Neural cell (in vitro differentiated cells): Measurements from ENCODE around the gene ANP32D. TPM values are rescaled to one million over a fixed set of nuclear protein-coding genes. Genes with fewer than 3 reads are reported as not detected.
"Not testable (repeated sequence)": the region's sequence is repeated elsewhere in the genome, so short reads cannot be mapped to it uniquely, and the experiment has no call there.

Experiments used
- H2AFZ ChIP-seq: fragments of 200-600, 300-800 bp; sonication (generic), shearing (Covaris generic); 2 replicates; pipeline ENCODE4 v1.6.0; 2014; ENCODE audit warnings: low read depth, mild to moderate bottlenecking, antibody characterized with exemption, low read length, moderate library complexity
- H3F3A ChIP-seq: fragments of 200-600 bp; shearing (Covaris generic); 2 replicates; pipeline ENCODE4 v1.6.1; 2016; ENCODE audit warnings: mild to moderate bottlenecking, moderate library complexity, mixed read lengths, antibody characterized with exemption, low read length; ENCODE audit not compliant: insufficient read depth, poor library complexity, severe bottlenecking
- H3K27ac ChIP-seq: fragments of 200-600, 300-800 bp; sonication (generic), shearing (Covaris generic); 2 replicates; pipeline ENCODE4 v1.5.1; 2014; ENCODE audit warnings: mild to moderate bottlenecking, low read length, moderate library complexity
- H3K27me3 ChIP-seq: fragments of 300-800, 200-600 bp; sonication (generic), shearing (Covaris generic); 2 replicates; pipeline ENCODE4 v1.6.0; 2014; ENCODE audit warnings: mild to moderate bottlenecking, low read depth, low read length, moderate library complexity; ENCODE audit not compliant: insufficient read depth
- H3K36me3 ChIP-seq: fragments of 300-800, 200-600 bp; sonication (generic), shearing (Covaris generic); 2 replicates; pipeline ENCODE4 v1.5.1; 2014; ENCODE audit warnings: mild to moderate bottlenecking, antibody characterized with exemption, low read length, moderate library complexity; ENCODE audit not compliant: insufficient read depth
- H3K4me2 ChIP-seq: fragments of 300-800, 200-600 bp; sonication (generic), shearing (Covaris generic); 2 replicates; pipeline ENCODE4 v1.6.0; 2014; ENCODE audit warnings: mild to moderate bottlenecking, low read length
- H3K4me3 ChIP-seq: fragments of 300-800, 200-600 bp; sonication (generic), shearing (Covaris generic); 2 replicates; pipeline ENCODE4 v1.5.1; 2014; ENCODE audit warnings: mild to moderate bottlenecking, low read length, moderate library complexity
- H3K79me2 ChIP-seq: fragments of 200-600 bp; shearing (Covaris generic); replicated peaks from 2 replicates; pipeline ENCODE4 v1.6.0; 2014; ENCODE audit warnings: mild to moderate bottlenecking, low read length, moderate library complexity; ENCODE audit not compliant: insufficient read depth
- H3K9ac ChIP-seq: fragments of 300-800, 200-600 bp; sonication (generic), shearing (Covaris generic); 2 replicates; pipeline ENCODE4 v1.6.1; 2016; ENCODE audit warnings: mild to moderate bottlenecking, low read length, mixed read lengths
- H3K9me2 ChIP-seq: fragments of 200-600 bp; shearing (Covaris generic); 2 replicates; pipeline ENCODE4 v1.6.1; 2016; ENCODE audit warnings: mild to moderate bottlenecking, low read length, mixed read lengths; ENCODE audit not compliant: insufficient read depth
- H3K9me3 ChIP-seq: fragments of 200-600, 300-800 bp; sonication (generic), shearing (Covaris generic); 2 replicates; pipeline ENCODE4 v1.6.1; 2016; ENCODE audit warnings: mild to moderate bottlenecking, mixed run types, low read length, moderate library complexity, mixed read lengths
- H4K20me1 ChIP-seq: fragments of 200-600 bp; shearing (Covaris generic); 2 replicates; pipeline ENCODE4 v1.6.1; 2016; ENCODE audit warnings: mild to moderate bottlenecking, mixed run types; ENCODE audit not compliant: insufficient read depth
- CTCF ChIP-seq: fragments of 450-650 bp; IDR thresholded peaks from 2 replicates; pipeline ENCODE4 v1.5.1; 2014; ENCODE audit warnings: antibody characterized with exemption, mild to moderate bottlenecking, moderate library complexity; ENCODE audit not compliant: poor library complexity, severe bottlenecking
- EP300 ChIP-seq: fragments of 450-650 bp; conservative IDR thresholded peaks from 2 replicates; pipeline ENCODE4 v1.6.1; 2014; ENCODE audit warnings: antibody characterized with exemption, mild to moderate bottlenecking, moderate library complexity; ENCODE audit not compliant: poor library complexity, severe bottlenecking
- EZH2 ChIP-seq: fragments of 200-600, 300-800 bp; shearing (Covaris generic), sonication (generic); IDR thresholded peaks from 2 replicates; pipeline ENCODE4 v1.6.1; 2014; ENCODE audit warnings: antibody characterized with exemption, low read length, borderline replicate concordance, mild to moderate bottlenecking; ENCODE audit not compliant: insufficient read depth, poor library complexity, severe bottlenecking
- MXI1 ChIP-seq: fragments of 450-650 bp; conservative IDR thresholded peaks from 2 replicates; pipeline ENCODE4 v1.6.1; 2014; ENCODE audit warnings: antibody characterized with exemption, mild to moderate bottlenecking; ENCODE audit not compliant: poor library complexity, severe bottlenecking
- POLR2AphosphoS5 ChIP-seq: IDR thresholded peaks from 2 replicates; pipeline ENCODE4 v1.6.1; 2012
- RAD21 ChIP-seq: fragments of 450-650 bp; conservative IDR thresholded peaks from 2 replicates; pipeline ENCODE4 v1.6.1; 2014; ENCODE audit warnings: antibody characterized with exemption, mild to moderate bottlenecking, moderate library complexity
- SMC3 ChIP-seq: fragments of 450-650 bp; conservative IDR thresholded peaks from 2 replicates; pipeline ENCODE4 v1.6.1; 2014; ENCODE audit warnings: antibody characterized with exemption, mild to moderate bottlenecking, moderate library complexity; ENCODE audit not compliant: poor library complexity
- TAF1 ChIP-seq: IDR thresholded peaks from 2 replicates; pipeline ENCODE4 v1.6.1; 2012; ENCODE audit warnings: low read depth
- polyA plus RNA-seq: library from polyadenylated mRNA; depleted of rRNA; stranded (reverse); fragments of >200 nt; gene quantifications from 2 replicates; pipeline ENCODE4 v1.2.3, GENCODE V29; 2014
- TF ChIP-seq, protein P1 (sequence below): IDR thresholded peaks from 2 replicates; pipeline ENCODE4 v1.6.1; 2012; ENCODE audit warnings: borderline replicate concordance

The ANP32D gene
- polyA plus RNA-seq, 1 donor from 2014 or later: not detected

GRCh38 chr12:48506836-48507235 lies 34.5 kb downstream of the ANP32D start:
- H3K4me2 ChIP-seq, H3K9me2 ChIP-seq, H3K9me3 ChIP-seq, H3K4me3 ChIP-seq, H3K27ac ChIP-seq, H4K20me1 ChIP-seq, H3F3A ChIP-seq, H3K79me2 ChIP-seq, H3K9ac ChIP-seq, H3K27me3 ChIP-seq, H3K36me3 ChIP-seq, H2AFZ ChIP-seq: not testable (repeated sequence)

- Histone ChIP-seq H3F3A (no peaks in the 10 kb centered on the region), H3K9me3 (peaks cover 5% of the 10 kb centered on the region), H2AFZ (no peak overlapping the region), H4K20me1 (no peaks in the 10 kb centered on the region), H3K4me2 (no peak overlapping the region), H3K9ac (no peak overlapping the region), H3K4me3 (no peak overlapping the region), H3K79me2 (no peaks in the 10 kb centered on the region), H3K9me2 (no peaks in the 10 kb centered on the region), H3K27ac (no peak overlapping the region), H3K27me3 (no peaks in the 10 kb centered on the region), H3K36me3 (no peaks in the 10 kb centered on the region)
- no peak for TF ChIP-seq TAF1
- no peak for TF ChIP-seq EP300
- no peak for TF ChIP-seq CTCF
- TF ChIP-seq SMC3: no peak
- TF ChIP-seq RAD21: no peak
- TF ChIP-seq, protein P1, sequence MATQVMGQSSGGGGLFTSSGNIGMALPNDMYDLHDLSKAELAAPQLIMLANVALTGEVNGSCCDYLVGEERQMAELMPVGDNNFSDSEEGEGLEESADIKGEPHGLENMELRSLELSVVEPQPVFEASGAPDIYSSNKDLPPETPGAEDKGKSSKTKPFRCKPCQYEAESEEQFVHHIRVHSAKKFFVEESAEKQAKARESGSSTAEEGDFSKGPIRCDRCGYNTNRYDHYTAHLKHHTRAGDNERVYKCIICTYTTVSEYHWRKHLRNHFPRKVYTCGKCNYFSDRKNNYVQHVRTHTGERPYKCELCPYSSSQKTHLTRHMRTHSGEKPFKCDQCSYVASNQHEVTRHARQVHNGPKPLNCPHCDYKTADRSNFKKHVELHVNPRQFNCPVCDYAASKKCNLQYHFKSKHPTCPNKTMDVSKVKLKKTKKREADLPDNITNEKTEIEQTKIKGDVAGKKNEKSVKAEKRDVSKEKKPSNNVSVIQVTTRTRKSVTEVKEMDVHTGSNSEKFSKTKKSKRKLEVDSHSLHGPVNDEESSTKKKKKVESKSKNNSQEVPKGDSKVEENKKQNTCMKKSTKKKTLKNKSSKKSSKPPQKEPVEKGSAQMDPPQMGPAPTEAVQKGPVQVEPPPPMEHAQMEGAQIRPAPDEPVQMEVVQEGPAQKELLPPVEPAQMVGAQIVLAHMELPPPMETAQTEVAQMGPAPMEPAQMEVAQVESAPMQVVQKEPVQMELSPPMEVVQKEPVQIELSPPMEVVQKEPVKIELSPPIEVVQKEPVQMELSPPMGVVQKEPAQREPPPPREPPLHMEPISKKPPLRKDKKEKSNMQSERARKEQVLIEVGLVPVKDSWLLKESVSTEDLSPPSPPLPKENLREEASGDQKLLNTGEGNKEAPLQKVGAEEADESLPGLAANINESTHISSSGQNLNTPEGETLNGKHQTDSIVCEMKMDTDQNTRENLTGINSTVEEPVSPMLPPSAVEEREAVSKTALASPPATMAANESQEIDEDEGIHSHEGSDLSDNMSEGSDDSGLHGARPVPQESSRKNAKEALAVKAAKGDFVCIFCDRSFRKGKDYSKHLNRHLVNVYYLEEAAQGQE: no peak
- TF ChIP-seq POLR2AphosphoS5: no peak
- TF ChIP-seq EZH2: no peak
- no peak for TF ChIP-seq MXI1
Observed at GRCh38 chr12:48508987-48509386, 36.6 kb downstream of the ANP32D start.

DNA sequence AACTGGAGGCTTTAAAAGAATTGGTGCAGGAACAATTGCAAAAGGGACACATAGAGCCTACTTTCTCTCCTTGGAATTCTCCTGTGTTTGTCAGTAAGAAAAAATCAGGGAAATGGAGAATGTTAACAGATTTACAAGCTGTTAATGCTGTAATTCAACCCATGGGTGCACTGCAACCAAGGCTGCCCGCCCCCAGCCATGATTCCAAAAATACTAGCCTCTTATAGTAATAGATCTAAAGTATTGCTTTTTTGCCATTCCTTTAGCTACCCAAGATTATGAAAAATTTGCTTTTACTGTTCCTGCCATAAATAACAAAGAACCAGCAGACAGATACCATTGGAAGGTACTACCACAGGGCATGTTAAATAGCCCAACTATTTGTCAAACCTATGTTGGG lies 37.8 kb downstream of the ANP32D start:
- TF ChIP-seq CTCF (no peak), SMC3 (no peak), EP300 (no peak), MXI1 (no peak), EZH2 (no peak), RAD21 (no peak), TAF1 (no peak), POLR2AphosphoS5 (no peak)
- TF ChIP-seq, protein P1: no peak
- Histone ChIP-seq H3K36me3 (no peaks in the 10 kb centered on the region), H3K79me2 (no peaks in the 10 kb centered on the region), H3K27ac (no peak overlapping the region), H3F3A (no peaks in the 10 kb centered on the region), H3K4me3 (no peak overlapping the region), H3K27me3 (no peaks in the 10 kb centered on the region), H3K9ac (no peak overlapping the region), H4K20me1 (no peaks in the 10 kb centered on the region), H3K9me3 (peaks cover 5% of the 10 kb centered on the region), H2AFZ (no peak overlapping the region), H3K9me2 (no peaks in the 10 kb centered on the region), H3K4me2 (no peak overlapping the region)
